H1 (cell line): Measurements from ENCODE around the gene TNFRSF8. TPM values are rescaled to one million over a fixed set of nuclear protein-coding genes. Genes with fewer than 3 reads are reported as not detected.

Source experiments
- CTCF ChIA-PET: fragments of 300-600 bp; sonication (Branson Sonifier 250); formaldehyde crosslinking; loops from one replicate; lab custom pipeline; 2021; ENCODE audit not compliant: partially characterized antibody; lab: Charles Lee
- POLR2A ChIA-PET: fragments of 300-600 bp; sonication (Branson Sonifier 250); formaldehyde crosslinking; loops from one replicate; lab custom pipeline; 2021; ENCODE audit warnings: inconsistent platforms; ENCODE audit not compliant: partially characterized antibody; lab: Charles Lee
- DNase-seq, 2 experiments: peaks; one replicate each; pipeline versions ENCODE4 v3.0.0 to v3.0.0-alpha.2; 2010 to 2022; ENCODE audit warnings: low spot score in 2 of 2, low read depth in 1 of 2, mixed read lengths in 1 of 2
- FAIRE-seq: peaks from 2 replicates; lab custom pipeline; 2011; peaks lifted over from hg19 to GRCh38; lab: Jason Lieb, UNC
- H2AFZ ChIP-seq: 2 replicates; pipeline ENCODE4 v1.8.1; 2012; ENCODE audit warnings: low read length, inconsistent platforms
- H2AK5ac ChIP-seq: 2 replicates; pipeline ENCODE4 v1.6.1; 2013; ENCODE audit warnings: low read depth, low read length
- H2BK120ac ChIP-seq: replicated peaks from 2 replicates; pipeline ENCODE3; 2013; ENCODE audit warnings: low read depth, low read length, inconsistent platforms
- H2BK12ac ChIP-seq: 2 replicates; pipeline ENCODE4 v1.6.1; 2013; ENCODE audit warnings: low read depth, low read length
- H2BK15ac ChIP-seq: 2 replicates; pipeline ENCODE4 v1.6.1; 2013; ENCODE audit warnings: low read length
- H2BK20ac ChIP-seq: 2 replicates; pipeline ENCODE4 v1.6.1; 2013; ENCODE audit warnings: low read length
- H2BK5ac ChIP-seq: 2 replicates; pipeline ENCODE4 v1.6.1; 2013; ENCODE audit warnings: low read depth, low read length
- H3K14ac ChIP-seq: 2 replicates; pipeline ENCODE4 v1.6.1; 2013; ENCODE audit warnings: inconsistent platforms; ENCODE audit not compliant: insufficient read length
- H3K18ac ChIP-seq: 2 replicates; pipeline ENCODE4 v1.6.1; 2013; ENCODE audit warnings: low read length; ENCODE audit errors: extremely low read depth
- H3K23ac ChIP-seq: 2 replicates; pipeline ENCODE4 v1.6.1; 2013; ENCODE audit warnings: inconsistent platforms; ENCODE audit not compliant: insufficient read length
- H3K23me2 ChIP-seq: 2 replicates; pipeline ENCODE4 v1.6.1; 2013; ENCODE audit warnings: low read depth, low read length
- H3K27ac ChIP-seq: 2 replicates; pipeline ENCODE4 v1.6.1; 2011; ENCODE audit warnings: low read depth, low read length, inconsistent platforms
- H3K27me3 ChIP-seq, 4 experiments: replicated peaks in 1 of 4; 1 replicate in 1 of 4; 2 replicates in 3 of 4; pipeline versions ENCODE4 v1.6.1 to v1.8.1; 2011 to 2013; ENCODE audit warnings: low read length in 3 of 4, mild to moderate bottlenecking in 3 of 4, inconsistent platforms in 2 of 4, mixed read lengths in 2 of 4, moderate library complexity in 1 of 4; ENCODE audit not compliant: control insufficient read depth in 3 of 4, insufficient read depth in 3 of 4; ENCODE audit errors: extremely low read depth in 1 of 4
- H3K36me3 ChIP-seq, 4 experiments: 2 replicates each; pipeline versions ENCODE4 v1.6.1 to v1.8.1; 2011 to 2013; ENCODE audit warnings: mild to moderate bottlenecking in 4 of 4, low read length in 3 of 4, moderate library complexity in 2 of 4, control low read depth in 1 of 4, inconsistent platforms in 1 of 4; ENCODE audit not compliant: insufficient read depth in 4 of 4, control insufficient read depth in 2 of 4
- H3K4ac ChIP-seq: replicated peaks from 2 replicates; pipeline ENCODE3; 2013; ENCODE audit warnings: low read length, low read depth, mixed read lengths, inconsistent platforms; ENCODE audit not compliant: insufficient read length
- H3K4me1 ChIP-seq, 4 experiments: replicated peaks in 1 of 4; 1 replicate in 1 of 4; 2 replicates in 3 of 4; pipeline versions ENCODE4 v1.6.1 to v1.8.1; 2011 to 2013; ENCODE audit warnings: low read length in 3 of 4, inconsistent platforms in 2 of 4, mixed read lengths in 1 of 4; ENCODE audit not compliant: insufficient read depth in 4 of 4, control insufficient read depth in 3 of 4
- H3K4me2 ChIP-seq, 2 experiments: 2 replicates each; pipeline versions ENCODE4 v1.6.1 to v1.8.1; 2011 to 2013; ENCODE audit warnings: low read depth in 2 of 2, low read length in 2 of 2, control low read depth in 1 of 2, inconsistent platforms in 1 of 2, mild to moderate bottlenecking in 1 of 2; ENCODE audit not compliant: insufficient read depth in 1 of 2
- H3K4me3 ChIP-seq, 4 experiments: fragments of 200-600, 300-600 bp in 1 of 4; sonication (generic), shearing (Covaris generic), sonication (Bioruptor Twin) in 1 of 4; 2 replicates each; pipeline versions ENCODE4 v1.5.1 to v1.8.1; 2011 to 2016; ENCODE audit warnings: low read length in 4 of 4, low read depth in 3 of 4, control low read depth in 2 of 4, inconsistent platforms in 2 of 4, mild to moderate bottlenecking in 2 of 4, mixed read lengths in 1 of 4, moderate library complexity in 1 of 4; ENCODE audit not compliant: insufficient read depth in 2 of 4; ENCODE audit errors: extremely low read depth in 1 of 4
- H3K56ac ChIP-seq: replicated peaks from 2 replicates; pipeline ENCODE3; 2013; ENCODE audit warnings: low read depth, mild to moderate bottlenecking, mixed read lengths, low read length, inconsistent platforms; ENCODE audit not compliant: insufficient read length
- H3K79me1 ChIP-seq: 2 replicates; pipeline ENCODE4 v1.6.1; 2013; ENCODE audit warnings: low read depth, low read length, control low read depth
- H3K79me2 ChIP-seq, 2 experiments: 2 replicates each; pipeline versions ENCODE4 v1.6.1 to v1.8.1; 2012 to 2013; ENCODE audit warnings: low read length in 2 of 2, mild to moderate bottlenecking in 2 of 2, inconsistent platforms in 1 of 2; ENCODE audit not compliant: insufficient read depth in 2 of 2, control insufficient read depth in 1 of 2
- H3K9ac ChIP-seq, 4 experiments: replicated peaks in 1 of 4; 1 replicate in 1 of 4; 2 replicates in 3 of 4; pipeline versions ENCODE4 v1.6.1 to v1.8.1; 2011 to 2013; ENCODE audit warnings: low read depth in 3 of 4, low read length in 3 of 4, control low read depth in 2 of 4, mild to moderate bottlenecking in 2 of 4, moderate library complexity in 2 of 4, inconsistent platforms in 1 of 4; ENCODE audit errors: extremely low read depth in 1 of 4
- H3K9me3 ChIP-seq, 2 experiments: 2 replicates each; pipeline versions ENCODE4 v1.6.1 to v1.8.1; 2012 to 2013; ENCODE audit warnings: mild to moderate bottlenecking in 2 of 2, moderate library complexity in 2 of 2, control low read depth in 1 of 2, inconsistent platforms in 1 of 2, low read depth in 1 of 2, low read length in 1 of 2, mixed read lengths in 1 of 2; ENCODE audit not compliant: insufficient read depth in 2 of 2
- H4K20me1 ChIP-seq, 2 experiments: replicated peaks in 1 of 2; 2 replicates each; pipeline versions ENCODE3 to v1.8.1; 2011 to 2013; ENCODE audit warnings: inconsistent platforms in 2 of 2, low read length in 2 of 2, mild to moderate bottlenecking in 1 of 2; ENCODE audit not compliant: insufficient read depth in 2 of 2, control insufficient read depth in 1 of 2
- H4K5ac ChIP-seq: 2 replicates; pipeline ENCODE4 v1.6.1; 2013; ENCODE audit warnings: low read length, low read depth, mixed read lengths, inconsistent platforms; ENCODE audit not compliant: insufficient read length
- H4K8ac ChIP-seq: 2 replicates; pipeline ENCODE4 v1.8.0; 2013; ENCODE audit warnings: mild to moderate bottlenecking, moderate library complexity, low read length, inconsistent platforms; ENCODE audit not compliant: insufficient read depth; ENCODE audit errors: extremely low read depth
- H4K91ac ChIP-seq: replicated peaks from 2 replicates; pipeline ENCODE3; 2013; ENCODE audit warnings: low read length, mixed read lengths, inconsistent platforms; ENCODE audit not compliant: insufficient read length
- ATF3 ChIP-seq: IDR thresholded peaks from 2 replicates; pipeline ENCODE4 v1.6.1; 2011; ENCODE audit warnings: low read depth, mild to moderate bottlenecking, low read length; ENCODE audit not compliant: insufficient read depth
- CHD2 ChIP-seq: IDR thresholded peaks from 2 replicates; pipeline ENCODE4 v1.6.1; 2012; ENCODE audit warnings: low read length, improper control_type of control experiment
- CTBP2 ChIP-seq: IDR thresholded peaks from 2 replicates; pipeline ENCODE4 v1.7.0; 2011; ENCODE audit warnings: borderline replicate concordance, mild to moderate bottlenecking, moderate library complexity, mixed read lengths, low read length; ENCODE audit not compliant: insufficient read depth, insufficient read length
- FOSL1 ChIP-seq: IDR thresholded peaks from 2 replicates; pipeline ENCODE4 v1.6.1; 2011; ENCODE audit warnings: mild to moderate bottlenecking, low read depth, low read length, moderate library complexity; ENCODE audit not compliant: insufficient read depth
- GABPA ChIP-seq: IDR thresholded peaks from 2 replicates; pipeline ENCODE4 v1.6.1; 2011; ENCODE audit warnings: mild to moderate bottlenecking, low read length, moderate library complexity, borderline replicate concordance; ENCODE audit not compliant: insufficient read depth
- KDM1A ChIP-seq: fragments of 200-600, 300-600 bp; sonication (generic); IDR thresholded peaks from 2 replicates; pipeline ENCODE4 v1.7.1; 2016; ENCODE audit warnings: mild to moderate bottlenecking, low read length, borderline replicate concordance
- MAFK ChIP-seq: IDR thresholded peaks from 2 replicates; pipeline ENCODE4 v1.6.1; 2012; ENCODE audit warnings: low read depth, mild to moderate bottlenecking, improper control_type of control experiment, low read length
- PHF8 ChIP-seq: fragments of 200-600 bp; sonication (generic); conservative IDR thresholded peaks from 2 replicates; pipeline ENCODE4 v1.7.1; 2012; ENCODE audit warnings: low read depth, mild to moderate bottlenecking, inconsistent platforms, low read length, moderate library complexity
- POLR2AphosphoS5 ChIP-seq: IDR thresholded peaks from 2 replicates; pipeline ENCODE4 v1.6.1; 2011; ENCODE audit warnings: low read depth, low read length
- RFX5 ChIP-seq: IDR thresholded peaks from 2 replicates; pipeline ENCODE4 v1.6.1; 2011; ENCODE audit warnings: low read depth, low read length, improper control_type of control experiment, borderline replicate concordance
- SRF ChIP-seq: IDR thresholded peaks from 2 replicates; pipeline ENCODE4 v1.6.1; 2011; ENCODE audit warnings: mild to moderate bottlenecking, low read depth, low read length, moderate library complexity
- TAF7 ChIP-seq: optimal IDR thresholded peaks from 2 replicates; pipeline ENCODE3; 2011; ENCODE audit warnings: low read depth, mild to moderate bottlenecking, inconsistent platforms, low read length, moderate library complexity, borderline replicate concordance
- TCF12 ChIP-seq: IDR thresholded peaks from 2 replicates; pipeline ENCODE4 v1.6.1; 2011; ENCODE audit warnings: low read depth, mild to moderate bottlenecking, low read length
- WGBS, 2 experiments: shearing (Covaris generic) in 1 of 2; methylation state at CpG; one replicate each; pipeline versions ENCODE4 v1.1.6 to v1.1.7; 2013 to 2015; ENCODE audit warnings: low lambda C conversion rate in 2 of 2, mixed read lengths in 2 of 2, inconsistent platforms in 1 of 2, low coverage in 1 of 2, missing lambda C conversion rate in 1 of 2; ENCODE audit not compliant: insufficient replicate concordance in 2 of 2, insufficient coverage in 1 of 2, insufficient read length in 1 of 2; ENCODE audit errors: extremely low coverage in 1 of 2, missing lambda C conversion rate in 1 of 2; 5-methylcytosine and 5-hydroxymethylcytosine counted together
- polyA plus RNA-seq, 7 experiments: library from polyadenylated mRNA; depleted of rRNA in 3 of 7; stranded (reverse) in 5 of 7; unstranded in 2 of 7; fragments of >200 nt in 5 of 7; fragments of 200-250 nt in 2 of 7; gene quantifications; 1 replicate in 5 of 7; 2 replicates in 1 of 7; 4 replicates in 1 of 7; pipeline versions ENCODE4 v1.2.1 to v1.2.3, GENCODE V29; 2011 to 2013; ENCODE audit warnings: missing spikeins in 2 of 7, mixed read lengths in 2 of 7
- total RNA-seq: library from RNA; stranded (reverse); fragmentation: NEBNext Ultra II Directional; extraction: Animal tissue kit (Norgen Biotek cat#: 25700); gene quantifications from 2 replicates; pipeline ENCODE4 v1.2.1, GENCODE V29; 2021

The TNFRSF8 gene
- total and polyA plus RNA-seq, 2 of the 8 experiments (the other 6 are each of a cell fraction or from before 2014, with no cell fraction given) = 23.2 to 32.7 TPM

- ChIA-PET POLR2A (interaction anchor here (1.0 to 3.9 kb wide), 6 partner anchors 9 to 171 kb away, joined by 3 to 10 read pairs (median 8); partner anchors contain the start of genes MFN2 and MIIP), CTCF (interaction anchor here (0.5 to 5.1 kb wide), 18 partner anchors 9 to 148 kb away, joined by 3 to 59 read pairs (median 6); partner anchors contain the start of gene TNFRSF8)
- Histone ChIP-seq H3K36me3 (peaks cover 0 to 2% (median under 1%) of the 10 kb centered on the region in 4 experiments; a peak in 4 of 8 replicates), H3K18ac (no peak overlapping the region), H3K14ac (no peak overlapping the region), H2BK20ac (peak overlapping the region; percentile 43; the same call in 1 of the 2 replicates), H2AK5ac (peak overlapping the region; percentile 88; the same call in 1 of the 2 replicates), H2BK120ac (no peak overlapping the region), H3K4ac (no peak overlapping the region), H3K23me2 (0 out of 2 replicates have a peak, but pooled peaks cover 4% of the 10 kb centered on the region), H3K9me3 (no peaks in the 10 kb centered on the region; a peak in 1 of 4 replicates), H4K20me1 (peaks cover 0 to 2% of the 10 kb centered on the region in 2 experiments), H4K5ac (no peak overlapping the region), H3K27me3 (no peaks in the 10 kb centered on the region), H3K9ac (no peak overlapping the region), H3K27ac (no peak overlapping the region), H3K79me1 (no peaks in the 10 kb centered on the region), H2AFZ (no peak overlapping the region), H4K91ac (no peak overlapping the region), H2BK5ac (no peak overlapping the region), H3K4me2 (no peak overlapping the region), H3K4me1 (peaks cover 3 to 22% (median 6%) of the 10 kb centered on the region in 4 experiments), H3K4me3 (no peak overlapping the region), H2BK12ac (peak overlapping the region; percentile 87; the same call in 1 of the 2 replicates), H3K79me2 (peaks cover 0 to 4% of the 10 kb centered on the region in 2 experiments; a peak in 1 of 4 replicates), H3K23ac (no peak overlapping the region), H4K8ac (no peak overlapping the region), H3K56ac (no peak overlapping the region), H2BK15ac (peak overlapping the region; percentile 95; the same call in 1 of the 2 replicates)
- DNase-seq (no peak), FAIRE-seq (no peak)
- 92% methylated on average over 6 of the region's 6 CpGs; no CpG with 5 or more reads in 1 of the 2 experiments for WGBS, 2 experiments
- TF ChIP-seq TCF12 (no peak), TAF7 (no peak), CTBP2 (no peak), FOSL1 (no peak), KDM1A (no peak), PHF8 (no peak), CHD2 (no peak), POLR2AphosphoS5 (no peak), GABPA (no peak), ATF3 (no peak), RFX5 (no peak), SRF (no peak), MAFK (no peak)
Measured at GRCh38 chr1:12080156-12080555, 17.1 kb downstream of the TNFRSF8 start.
